GM12874 (cell line): ENCODE data around the gene ERN1.

Experiments used
- TF ChIP-seq, protein P1 (sequence below): IDR thresholded peaks from 2 replicates; pipeline ENCODE4 v1.5.1; 2011; ENCODE audit warnings: low read depth, mild to moderate bottlenecking, control low read depth, low read length, moderate library complexity; ENCODE audit not compliant: insufficient read depth

ERN1 gene

DNA sequence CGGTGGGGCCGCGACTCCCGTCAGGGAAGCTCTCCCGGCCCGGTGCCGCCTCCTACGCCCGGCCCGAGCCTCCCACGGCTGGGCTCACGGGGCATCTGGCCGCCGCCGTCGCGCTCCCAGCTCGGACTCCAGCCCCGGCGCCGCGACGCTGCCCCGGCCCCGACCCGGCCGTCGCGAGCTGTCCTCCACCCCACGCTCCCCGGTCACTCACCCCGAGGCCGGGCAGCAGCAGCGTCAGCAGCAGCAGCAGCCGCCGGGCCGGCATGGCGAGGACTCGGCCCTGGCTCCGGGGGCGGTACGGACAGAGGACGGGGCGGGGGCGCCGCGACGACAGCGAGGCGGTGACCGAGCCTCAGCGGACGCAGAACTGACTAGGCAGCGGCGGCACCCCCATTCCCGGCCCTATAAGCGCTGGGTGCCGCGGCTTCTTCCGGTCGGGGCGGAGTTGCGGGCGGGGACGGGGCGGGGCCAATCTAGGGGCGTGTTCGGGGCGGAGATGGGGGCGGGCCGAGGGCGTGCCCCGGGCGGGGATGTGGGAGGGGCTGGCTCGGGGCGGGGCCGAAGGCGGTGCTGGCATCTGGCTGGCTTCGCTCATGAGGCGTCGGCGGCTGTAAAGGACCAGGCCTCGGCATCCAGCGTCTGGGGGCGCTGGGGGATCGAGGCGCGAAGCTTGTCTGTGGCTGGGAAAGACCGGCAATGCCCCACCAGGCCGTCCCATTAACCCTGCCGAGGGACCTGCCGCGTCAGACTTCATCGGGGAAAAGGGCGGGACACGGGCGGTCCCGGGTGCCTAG, at the start of gene ERN1:
ERN1 (minus strand) TSS at position 380 of the 794 bp plus-strand sequence; CDS start at position 265, 115 bp downstream.
- TF ChIP-seq, protein P1, sequence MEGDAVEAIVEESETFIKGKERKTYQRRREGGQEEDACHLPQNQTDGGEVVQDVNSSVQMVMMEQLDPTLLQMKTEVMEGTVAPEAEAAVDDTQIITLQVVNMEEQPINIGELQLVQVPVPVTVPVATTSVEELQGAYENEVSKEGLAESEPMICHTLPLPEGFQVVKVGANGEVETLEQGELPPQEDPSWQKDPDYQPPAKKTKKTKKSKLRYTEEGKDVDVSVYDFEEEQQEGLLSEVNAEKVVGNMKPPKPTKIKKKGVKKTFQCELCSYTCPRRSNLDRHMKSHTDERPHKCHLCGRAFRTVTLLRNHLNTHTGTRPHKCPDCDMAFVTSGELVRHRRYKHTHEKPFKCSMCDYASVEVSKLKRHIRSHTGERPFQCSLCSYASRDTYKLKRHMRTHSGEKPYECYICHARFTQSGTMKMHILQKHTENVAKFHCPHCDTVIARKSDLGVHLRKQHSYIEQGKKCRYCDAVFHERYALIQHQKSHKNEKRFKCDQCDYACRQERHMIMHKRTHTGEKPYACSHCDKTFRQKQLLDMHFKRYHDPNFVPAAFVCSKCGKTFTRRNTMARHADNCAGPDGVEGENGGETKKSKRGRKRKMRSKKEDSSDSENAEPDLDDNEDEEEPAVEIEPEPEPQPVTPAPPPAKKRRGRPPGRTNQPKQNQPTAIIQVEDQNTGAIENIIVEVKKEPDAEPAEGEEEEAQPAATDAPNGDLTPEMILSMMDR = no peak

DNA sequence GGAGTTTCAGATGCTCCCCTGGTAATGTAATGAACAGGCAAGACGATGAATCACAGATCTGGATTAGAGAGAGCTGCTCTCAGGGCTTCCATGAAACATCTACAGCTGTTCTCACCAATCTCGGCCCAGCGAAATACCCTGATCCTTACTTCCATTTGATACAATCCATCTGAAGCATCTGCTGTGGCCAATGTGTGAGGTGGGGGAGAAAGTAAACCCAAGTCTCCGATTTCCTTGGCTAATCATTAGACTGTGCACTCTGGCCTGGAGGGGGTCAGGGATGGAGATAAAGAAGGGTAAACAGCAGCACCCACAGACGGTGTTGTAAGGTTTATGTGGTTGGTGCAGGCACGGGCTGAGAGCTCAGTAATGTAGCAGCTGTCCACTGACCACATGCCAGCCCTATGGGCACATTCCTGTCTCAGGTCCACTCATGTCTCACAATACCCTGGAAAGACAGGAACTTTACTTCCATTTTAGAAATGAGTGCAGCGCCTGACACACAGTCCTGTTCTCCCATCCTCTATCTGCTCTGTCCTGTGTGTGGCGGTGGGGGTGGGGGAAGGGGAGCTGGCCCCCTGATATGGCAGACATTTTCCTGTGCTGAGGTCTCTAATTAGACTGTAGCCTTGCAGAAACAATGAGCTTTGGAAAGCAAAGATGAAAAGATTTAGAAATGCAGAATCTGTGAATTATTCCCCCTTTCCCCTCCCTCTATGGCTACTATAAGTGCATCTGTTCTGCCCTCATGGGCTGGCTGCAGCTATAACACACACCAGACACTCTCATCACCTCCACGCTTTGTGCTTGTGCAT, 48.3 kb upstream of the ERN1 start:
- TF ChIP-seq, protein P1 = no peak

DNA sequence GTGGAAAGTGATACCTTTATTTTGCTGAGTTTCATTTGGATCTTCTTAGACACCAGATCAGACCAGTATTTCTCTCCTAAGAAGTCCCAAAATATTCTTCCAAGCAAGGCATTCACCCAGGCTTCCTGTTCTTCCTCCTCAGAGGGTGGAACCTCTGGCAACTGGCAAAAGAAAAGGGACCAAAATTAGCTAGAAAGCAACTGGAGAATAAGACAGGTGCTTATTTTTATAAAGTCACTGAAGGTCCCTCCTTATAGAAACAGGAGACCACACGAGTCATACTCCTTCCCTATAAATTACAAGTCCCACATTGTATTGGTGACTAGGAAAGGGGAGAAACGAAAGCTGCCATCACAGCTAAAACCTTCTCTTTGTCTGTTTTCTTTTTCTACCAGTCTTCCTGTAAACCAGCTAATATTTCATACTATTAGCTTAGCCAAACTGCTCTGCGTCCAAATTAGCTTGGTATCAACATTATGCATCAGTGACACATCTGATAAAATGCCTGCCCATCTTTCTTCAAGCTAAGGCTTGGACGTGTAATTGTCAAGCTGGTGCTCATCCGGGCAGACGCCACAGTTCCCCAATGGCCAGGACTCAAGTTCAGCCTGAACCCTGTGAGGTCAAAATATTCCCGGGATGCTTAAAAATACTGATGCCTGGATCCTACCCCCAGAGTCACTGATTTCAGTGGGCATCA, 47.5 kb upstream of the ERN1 start:
- TF ChIP-seq, protein P1 = no peak

DNA sequence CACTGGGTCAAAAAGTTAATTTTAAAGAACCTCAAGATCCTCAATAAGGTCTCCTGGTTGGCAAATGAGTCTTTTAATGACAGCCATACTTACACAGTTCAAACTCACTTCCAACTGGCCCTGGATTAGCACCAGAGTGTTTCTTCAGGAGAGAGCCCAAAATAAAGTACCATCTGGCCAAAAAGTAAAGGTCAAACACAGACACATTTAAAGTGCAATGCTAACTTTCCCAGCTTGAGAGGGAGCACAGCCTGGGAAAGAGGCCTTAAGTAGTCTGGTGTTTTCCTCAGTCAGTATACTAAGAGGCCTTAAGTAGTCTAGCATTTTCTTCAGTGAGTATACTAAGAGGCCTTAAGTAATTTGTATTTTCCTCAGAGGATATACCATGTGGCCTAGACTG, 46.6 kb upstream of the ERN1 start:
- TF ChIP-seq, protein P1 = no peak

DNA sequence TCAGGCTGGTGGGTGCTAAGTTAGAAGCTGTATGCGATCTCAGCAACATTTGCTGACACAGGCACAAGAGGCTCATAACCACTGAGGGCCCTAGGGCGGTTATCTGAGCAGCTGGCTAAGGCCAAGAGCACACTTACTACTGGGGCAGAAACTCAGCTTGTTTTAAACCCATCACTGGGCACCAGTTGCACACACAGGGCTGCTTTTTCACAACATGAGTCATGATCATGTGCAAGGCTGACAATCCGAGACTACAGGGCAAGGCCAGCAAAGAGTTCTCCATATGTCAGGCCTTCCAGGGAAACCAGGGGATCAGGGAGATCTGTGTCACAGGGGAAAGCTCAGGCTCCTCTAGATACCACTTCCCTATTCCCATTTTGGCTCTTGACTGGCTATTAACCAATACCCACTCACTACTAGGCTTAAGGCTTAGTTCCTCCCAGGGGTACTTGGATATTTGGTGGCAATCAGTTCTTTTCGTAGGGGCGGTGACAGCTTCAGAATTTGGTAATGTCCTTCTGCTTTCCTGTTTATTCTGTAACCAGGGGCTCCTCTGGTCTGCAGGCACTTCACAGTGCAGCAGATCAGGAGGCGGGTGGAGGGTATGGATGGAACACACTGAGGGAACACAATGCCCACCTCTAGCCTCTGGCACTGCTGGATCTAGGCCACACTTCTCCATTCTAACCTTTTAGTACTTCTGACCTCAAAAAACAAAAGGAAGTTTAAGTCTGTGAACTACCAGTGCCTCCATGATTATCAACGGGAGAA, 44.9 kb upstream of the ERN1 start:
- TF ChIP-seq, protein P1 = no peak

DNA sequence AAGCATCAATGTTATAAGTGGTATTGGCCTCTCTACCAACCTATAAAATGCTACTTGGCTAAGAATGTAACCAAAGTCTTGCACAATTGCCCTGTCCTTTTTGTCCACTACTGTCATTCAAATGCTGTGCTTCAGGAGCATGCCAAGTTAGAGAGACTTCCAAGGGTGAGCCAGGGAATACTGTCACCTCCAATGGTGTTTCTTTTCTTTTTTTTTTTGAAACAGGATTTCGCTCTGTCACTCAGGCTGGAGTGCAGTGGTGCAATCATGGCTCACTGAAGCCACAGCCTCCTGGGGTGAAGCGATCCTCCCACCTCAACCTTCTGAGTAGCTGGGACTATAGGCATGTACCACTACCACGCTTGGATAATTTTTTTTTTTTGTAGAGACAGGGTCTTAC, 43.7 kb upstream of the ERN1 start:
- TF ChIP-seq, protein P1 = no peak
